HepG2 (cell line): Measurements from ENCODE around the gene MCC. TPM values are rescaled to one million over a fixed set of nuclear protein-coding genes. Genes with fewer than 3 reads are reported as not detected.

Source experiments
- ATAC-seq: fragments of 200-7000 bp; cut with Tn5 transposase; 3 replicates; pipeline ENCODE4 v1.9.1; 2020; ENCODE audit warnings: mild to moderate bottlenecking, moderate library complexity
- BruUV-seq: library from RNA; stranded (reverse); fragments of 400-500 nt; replicated peaks from 2 replicates; lab custom pipeline; 2021; lab: Mats Ljungman, UMichigan
- CTCF ChIA-PET: fragments of 300-600 bp; formaldehyde crosslinking; extraction: SDS; loops from one replicate; lab custom pipeline; 2021; ENCODE audit warnings: low total read pairs, inconsistent platforms, low intra/inter-chr PET ratio; lab: Yijun Ruan, JAX
- POLR2A ChIA-PET: fragments of 350-600 bp; sonication (Branson Sonifier 250); formaldehyde crosslinking; loops from one replicate; lab custom pipeline; 2020; ENCODE audit warnings: antibody characterized with exemption, inconsistent platforms; lab: Yijun Ruan, JAX
- DNase-seq: peaks from one replicate; pipeline ENCODE4 v3.0.0-alpha.2; 2015; ENCODE audit warnings: low spot score
- FAIRE-seq: peaks from 3 replicates; lab custom pipeline; 2011; peaks lifted over from hg19 to GRCh38; lab: Jason Lieb, UNC
- H2AFZ ChIP-seq: one replicate; pipeline ENCODE4 v1.6.1; 2011; ENCODE audit warnings: low read length, inconsistent platforms
- H3K27ac ChIP-seq: fragments of 300-600 bp; 3 replicates; pipeline ENCODE4 v1.8.0; 2011; ENCODE audit warnings: mixed run types, mild to moderate bottlenecking, mixed read lengths, low read length, inconsistent platforms; ENCODE audit not compliant: insufficient read depth; ENCODE audit errors: extremely low read length
- H3K27me3 ChIP-seq, 2 experiments: fragments of 200-600 bp in 1 of 2; 2 replicates in 1 of 2; 3 replicates in 1 of 2; pipeline versions ENCODE4 v1.6.0 to v1.8.0; 2011; ENCODE audit warnings: low read length in 2 of 2, mild to moderate bottlenecking in 2 of 2, moderate library complexity in 2 of 2, inconsistent platforms in 1 of 2; ENCODE audit not compliant: insufficient read depth in 2 of 2, control insufficient read depth in 1 of 2
- H3K36me3 ChIP-seq, 2 experiments: fragments of 200-600 bp in 1 of 2; replicated peaks in 1 of 2; 2 replicates in 1 of 2; 3 replicates in 1 of 2; pipeline versions ENCODE4 v1.5.1 to v1.8.0; 2011; ENCODE audit warnings: low read length in 2 of 2, inconsistent platforms in 1 of 2; ENCODE audit not compliant: insufficient read depth in 2 of 2, control insufficient read depth in 1 of 2
- H3K4me1 ChIP-seq: 2 replicates; pipeline ENCODE4 v1.5.1; 2012; ENCODE audit warnings: low read length, inconsistent platforms; ENCODE audit not compliant: insufficient read depth
- H3K4me2 ChIP-seq: 2 replicates; pipeline ENCODE4 v1.6.0; 2011; ENCODE audit warnings: low read depth, low read length, inconsistent platforms
- H3K4me3 ChIP-seq, 3 experiments: fragments of 200-600 bp in 1 of 3; sonication (generic), shearing (Covaris generic) in 1 of 3; replicated peaks in 1 of 3; 2 replicates each; pipeline ENCODE4 v1.5.1; 2011 to 2016; ENCODE audit warnings: low read length in 3 of 3, inconsistent platforms in 2 of 3, low read depth in 2 of 3, mild to moderate bottlenecking in 2 of 3, control low read depth in 1 of 3, mixed read lengths in 1 of 3; ENCODE audit not compliant: insufficient read depth in 1 of 3
- H3K79me2 ChIP-seq: one replicate; pipeline ENCODE4 v1.6.1; 2011; ENCODE audit warnings: low read length, inconsistent platforms; ENCODE audit not compliant: insufficient read depth
- H3K9ac ChIP-seq: 2 replicates; pipeline ENCODE4 v1.6.0; 2011; ENCODE audit warnings: mild to moderate bottlenecking, low read depth, low read length, inconsistent platforms; ENCODE audit not compliant: insufficient read depth
- H3K9me3 ChIP-seq: 2 replicates; pipeline ENCODE4 v1.5.1; 2012; ENCODE audit warnings: mild to moderate bottlenecking, low read length
- H4K20me1 ChIP-seq: 2 replicates; pipeline ENCODE4 v1.6.0; 2011; ENCODE audit warnings: inconsistent platforms, mild to moderate bottlenecking, low read length, moderate library complexity; ENCODE audit not compliant: insufficient read depth
- CEBPG ChIP-seq: IDR thresholded peaks from 2 replicates; pipeline ENCODE4 v1.6.1; 2016
- HMG20A ChIP-seq: IDR thresholded peaks from 2 replicates; pipeline ENCODE4 v1.6.1; 2016; ENCODE audit warnings: borderline replicate concordance
- MED13 ChIP-seq: sonication (generic); formaldehyde crosslinking; IDR thresholded peaks from 2 replicates; pipeline ENCODE4 v1.5.0; 2020; ENCODE audit warnings: missing genetic modification reagents
- SP4 ChIP-seq: sonication (generic); formaldehyde crosslinking; IDR thresholded peaks from 2 replicates; pipeline ENCODE4 v1.8.1; 2023; ENCODE audit warnings: mild to moderate bottlenecking, missing genetic modification reagents
- SSRP1 ChIP-seq: IDR thresholded peaks from 2 replicates; pipeline ENCODE4 v1.6.1; 2016; ENCODE audit warnings: control low read depth
- TP53 ChIP-seq: sonication (generic); formaldehyde crosslinking; conservative IDR thresholded peaks from 2 replicates; pipeline ENCODE4 v1.4.0; 2020; ENCODE audit warnings: missing genetic modification reagents
- ZFP82 ChIP-seq: sonication (generic); formaldehyde crosslinking; IDR thresholded peaks from 2 replicates; pipeline ENCODE4 v1.5.1; 2020; ENCODE audit warnings: mild to moderate bottlenecking, missing genetic modification reagents, borderline replicate concordance
- ZNF33A ChIP-seq: sonication (generic); formaldehyde crosslinking; IDR thresholded peaks from 2 replicates; pipeline ENCODE4 v1.5.1; 2020; ENCODE audit warnings: missing genetic modification reagents, mild to moderate bottlenecking, moderate library complexity, borderline replicate concordance
- ZNF558 ChIP-seq: sonication (generic); formaldehyde crosslinking; IDR thresholded peaks from 2 replicates; pipeline ENCODE4 v1.9.0; 2022; ENCODE audit warnings: mild to moderate bottlenecking, missing genetic modification reagents, borderline replicate concordance
- ZNF576 ChIP-seq: sonication (generic); formaldehyde crosslinking; IDR thresholded peaks from 2 replicates; pipeline ENCODE4 v1.4.0; 2020; ENCODE audit warnings: mild to moderate bottlenecking, missing genetic modification reagents
- ZNF782 ChIP-seq: sonication (generic); formaldehyde crosslinking; IDR thresholded peaks from 2 replicates; pipeline ENCODE4 v1.4.0; 2020; ENCODE audit warnings: missing genetic modification reagents, mild to moderate bottlenecking, borderline replicate concordance
- WGBS: methylation state at CpG from one replicate; pipeline ENCODE4 v1.1.6; 2017; ENCODE audit warnings: low lambda C conversion rate; 5-methylcytosine and 5-hydroxymethylcytosine counted together
- in situ Hi-C: cut with HindIII; loops from 2 replicates; pipeline ENCODE4 v1.10.0; 2017; ENCODE audit warnings: low pct_unique_long_range_greater_than_20kb; ENCODE audit not compliant: extremely low pct_ligation_motif_present
- intact Hi-C: fragments of 100-400 bp; cut with micrococcal nuclease; formaldehyde crosslinking; loops from one replicate; pipeline ENCODE4 v1.10.0; 2022; ENCODE audit not compliant: unreplicated experiment
- polyA plus RNA-seq, 8 experiments: library from polyadenylated mRNA; depleted of rRNA in 3 of 8; stranded (reverse) in 7 of 8; unstranded in 1 of 8; fragments of >200 nt; fragmentation: Illumina TruSeq in 4 of 8; extraction: Trizol in 4 of 8; gene quantifications; 2 replicates each; pipeline versions ENCODE4 v1.2.1 to v1.2.3, GENCODE V29; 2011 to 2016; ENCODE audit warnings: low read depth in 4 of 8, missing spikeins in 1 of 8, mixed read lengths in 1 of 8; ENCODE audit not compliant: insufficient read depth in 1 of 8
- total RNA-seq, 5 experiments: library from RNA; depleted of rRNA; stranded (reverse); fragments of >200 nt; fragmentation: Illumina TruSeq; extraction: Trizol; gene quantifications; 2 replicates each; pipeline ENCODE4 v1.2.3, GENCODE V29; 2016; ENCODE audit warnings: low read depth in 1 of 5
- TF ChIP-seq, protein P1 (sequence below): sonication (generic); formaldehyde crosslinking; IDR thresholded peaks from 2 replicates; pipeline ENCODE4 v1.5.0; 2020; ENCODE audit warnings: mild to moderate bottlenecking, missing genetic modification reagents, borderline replicate concordance

Gene MCC
- total and polyA plus RNA-seq, 2 of the 13 experiments (the other 11 are each of a cell fraction or from before 2014, with no cell fraction given) = 0.55 to 2.4 TPM

GRCh38 chr5:113204525-113205161, 283.6 kb downstream of the MCC start (continued):
- TF ChIP-seq, protein P1, sequence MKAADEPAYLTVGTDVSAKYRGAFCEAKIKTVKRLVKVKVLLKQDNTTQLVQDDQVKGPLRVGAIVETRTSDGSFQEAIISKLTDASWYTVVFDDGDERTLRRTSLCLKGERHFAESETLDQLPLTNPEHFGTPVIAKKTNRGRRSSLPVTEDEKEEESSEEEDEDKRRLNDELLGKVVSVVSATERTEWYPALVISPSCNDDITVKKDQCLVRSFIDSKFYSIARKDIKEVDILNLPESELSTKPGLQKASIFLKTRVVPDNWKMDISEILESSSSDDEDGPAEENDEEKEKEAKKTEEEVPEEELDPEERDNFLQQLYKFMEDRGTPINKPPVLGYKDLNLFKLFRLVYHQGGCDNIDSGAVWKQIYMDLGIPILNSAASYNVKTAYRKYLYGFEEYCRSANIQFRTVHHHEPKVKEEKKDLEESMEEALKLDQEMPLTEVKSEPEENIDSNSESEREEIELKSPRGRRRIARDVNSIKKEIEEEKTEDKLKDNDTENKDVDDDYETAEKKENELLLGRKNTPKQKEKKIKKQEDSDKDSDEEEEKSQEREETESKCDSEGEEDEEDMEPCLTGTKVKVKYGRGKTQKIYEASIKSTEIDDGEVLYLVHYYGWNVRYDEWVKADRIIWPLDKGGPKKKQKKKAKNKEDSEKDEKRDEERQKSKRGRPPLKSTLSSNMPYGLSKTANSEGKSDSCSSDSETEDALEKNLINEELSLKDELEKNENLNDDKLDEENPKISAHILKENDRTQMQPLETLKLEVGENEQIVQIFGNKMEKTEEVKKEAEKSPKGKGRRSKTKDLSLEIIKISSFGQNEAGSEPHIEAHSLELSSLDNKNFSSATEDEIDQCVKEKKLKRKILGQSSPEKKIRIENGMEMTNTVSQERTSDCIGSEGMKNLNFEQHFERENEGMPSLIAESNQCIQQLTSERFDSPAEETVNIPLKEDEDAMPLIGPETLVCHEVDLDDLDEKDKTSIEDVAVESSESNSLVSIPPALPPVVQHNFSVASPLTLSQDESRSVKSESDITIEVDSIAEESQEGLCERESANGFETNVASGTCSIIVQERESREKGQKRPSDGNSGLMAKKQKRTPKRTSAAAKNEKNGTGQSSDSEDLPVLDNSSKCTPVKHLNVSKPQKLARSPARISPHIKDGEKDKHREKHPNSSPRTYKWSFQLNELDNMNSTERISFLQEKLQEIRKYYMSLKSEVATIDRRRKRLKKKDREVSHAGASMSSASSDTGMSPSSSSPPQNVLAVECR (CRISPR knock-in tag) = no peak
- TF ChIP-seq HMG20A (CRISPR knock-in tag) (no peak), CEBPG (CRISPR knock-in tag) (peak; percentile 68)

DNA sequence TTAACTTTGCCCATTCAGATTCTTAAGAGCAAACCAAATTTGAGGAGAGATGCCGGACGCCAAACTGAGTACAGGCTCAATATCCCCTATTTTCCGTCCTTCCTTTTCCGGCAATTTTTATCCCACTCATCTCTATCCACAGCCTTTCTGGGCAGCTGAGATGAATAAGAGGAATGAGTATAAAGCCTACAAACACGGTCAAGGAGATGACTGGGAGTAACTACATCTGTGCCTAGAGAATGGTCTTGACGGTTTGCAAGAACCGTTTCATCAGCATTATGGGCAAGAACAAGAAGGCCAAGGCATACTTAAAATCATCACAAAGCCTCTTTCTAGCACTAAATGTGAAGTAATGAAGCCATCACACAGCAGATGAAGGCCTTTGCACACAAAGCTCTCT, 284.3 kb downstream of the MCC start:
- no peak overlapping the region for H3K9ac ChIP-seq
- no peaks in the 10 kb centered on the region for H4K20me1 ChIP-seq
- H3K36me3 ChIP-seq = no peaks in the 10 kb centered on the region
- no peaks in the 10 kb centered on the region for H3K9me3 ChIP-seq
- no peak overlapping the region for H3K27ac ChIP-seq
- WGBS = 43% methylated on average over 7 of the region's 7 CpGs
- peak overlapping the region in 1 of 3 experiments; percentile 33; a peak in 1 of 6 replicates for H3K4me3 ChIP-seq
- ChIA-PET CTCF (no interaction called here), POLR2A (no interaction called here)
- DNase-seq (no peak), ATAC-seq (no peak), FAIRE-seq (no peak)
- peak overlapping the region; percentile 63 for H3K4me2 ChIP-seq
- no TSS peak for BruUV-seq
- intact Hi-C loops (loop anchor here (5.0 kb wide), 1 partner anchor 147 kb away; no protein-coding TSS in a partner anchor), in situ Hi-C loops (no loop called here)
- H2AFZ ChIP-seq = no peak overlapping the region
- no peak for TF ChIP-seq MED13 (CRISPR knock-in tag)
- TF ChIP-seq ZNF33A = no peak
- TF ChIP-seq ZFP82 = no peak
- TF ChIP-seq ZNF558 (CRISPR knock-in tag) = no peak
- no peak for TF ChIP-seq SP4 (CRISPR knock-in tag)
- TF ChIP-seq ZNF576 (CRISPR knock-in tag) = no peak
- no peak for TF ChIP-seq ZNF782 (CRISPR knock-in tag)
- no peak for TF ChIP-seq SSRP1 (CRISPR knock-in tag)
- no peak for TF ChIP-seq TP53 (CRISPR knock-in tag)
- H3K4me1 ChIP-seq = peaks cover 38% of the 10 kb centered on the region
- H3K79me2 ChIP-seq = no peaks in the 10 kb centered on the region
- H3K27me3 ChIP-seq = peaks cover 0 to 8% of the 10 kb centered on the region in 2 experiments; a peak in 1 of 5 replicates
